ENCODE measurements around the gene SLC4A1.

DNA sequence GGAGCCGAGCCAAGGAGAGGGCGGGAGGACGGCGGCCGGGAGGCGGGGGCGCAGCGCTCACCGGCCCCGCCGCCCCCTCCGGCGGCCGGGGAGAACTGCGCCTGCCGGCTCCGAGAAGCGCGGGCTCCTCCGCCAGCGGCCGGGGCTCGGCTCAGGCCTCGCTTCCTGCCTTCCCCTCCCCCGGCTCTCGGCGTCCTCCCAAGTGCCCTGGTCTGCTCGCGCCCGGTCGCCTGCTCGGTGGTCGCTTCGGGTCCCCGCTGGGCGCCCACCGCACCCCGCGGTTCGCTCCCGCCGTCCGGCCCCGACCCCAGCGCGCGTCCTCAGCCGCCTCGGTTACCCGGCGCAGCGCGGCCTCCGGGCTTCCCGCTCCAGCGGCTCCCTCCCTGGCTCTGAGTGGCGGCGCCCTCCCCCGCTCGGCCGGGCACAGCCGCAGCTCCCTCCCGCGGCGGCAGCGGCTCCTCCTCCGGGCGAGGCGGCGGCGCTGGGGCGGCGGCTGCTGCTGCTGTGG is 48.8 kb downstream of the SLC4A1 start:
- TF ChIP-seq POLR2A (IDR thresholded peaks at IDR 0.05) (peak; percentile 5 to 69), CTCF (IDR thresholded peaks at IDR 0.05) (peak in 3 of 6 experiments; percentile 53 to 70 (median 60))

Data from thyroid gland (tissue), 4 donors.